ENCODE measurements around the gene ACTG2. TPM values are rescaled to one million over a fixed set of nuclear protein-coding genes. Genes with fewer than 3 reads are reported as not detected.

Gene ACTG2
- total and polyA plus RNA-seq, 10 of the 15 experiments (the other 5 are each of a cell fraction or from before 2014, with no cell fraction given) = 0.06 to 0.97 (median 0.12) TPM; not detected in 7

- H2AFZ ChIP-seq (ENCODE audit: control insufficient read depth, low read depth, low read length) = no peak overlapping the region
- H4K20me1 ChIP-seq (ENCODE audit: control insufficient read depth, insufficient read depth) = no peaks in the 10 kb centered on the region
- SMC1A ChIA-PET (ENCODE audit: uncharacterized antibody, unreplicated experiment) = no interaction called here
- CTCF ChIA-PET = interaction anchor here (0.6 kb wide), 1 partner anchor 227 kb away, joined by 3 read pairs; no protein-coding TSS in a partner anchor
- DNase-seq (ENCODE audit: low read depth, low spot score) = no peak
- H3K27ac ChIP-seq (ENCODE audit: control insufficient read depth, insufficient read depth) = no peak overlapping the region
- no peaks in the 10 kb centered on the region for H3K27me3 ChIP-seq (replicated peaks in 1 of 2; ENCODE audit: control insufficient read depth in 2 of 2, insufficient read depth in 2 of 2, low read length in 1 of 2)
- TF ChIP-seq ZSCAN29 (IDR thresholded peaks at IDR 0.05) = no peak
- no peak for TF ChIP-seq KAT2A (conservative IDR thresholded peaks at IDR 0.05; ENCODE audit: control insufficient read depth, low read depth, low read length)
- no peak for TF ChIP-seq SUZ12 (IDR thresholded peaks at IDR 0.05; ENCODE audit: unreplicated experiment)
- no peak for TF ChIP-seq E2F8 (IDR thresholded peaks at IDR 0.05; ENCODE audit: low read depth, partially characterized antibody)
- no peak for TF ChIP-seq CHD4 (IDR thresholded peaks at IDR 0.05)
- TF ChIP-seq PBX3 (IDR thresholded peaks at IDR 0.05; ENCODE audit: insufficient replicate concordance, low read depth, low read length) = no peak
- TF ChIP-seq KLF5 (IDR thresholded peaks at IDR 0.05; ENCODE audit: partially characterized antibody) = no peak
- no peak for TF ChIP-seq CUX1 (IDR thresholded peaks at IDR 0.05; ENCODE audit: insufficient replicate concordance, low read depth, low read length)
- no peaks in the 10 kb centered on the region for H3K79me2 ChIP-seq (ENCODE audit: control insufficient read depth, insufficient read depth, low read length)
- WGBS (ENCODE audit: insufficient coverage, insufficient replicate concordance, low lambda C conversion rate, missing lambda C conversion rate) = 99% methylated on average over 9 of the region's 9 CpGs
- no TSS peak for BruUV-seq (replicated peaks)
- POLR2A ChIA-PET = no interaction called here
- no peaks in the 10 kb centered on the region for H3K4me1 ChIP-seq (ENCODE audit: control insufficient read depth, insufficient read depth, low read length)
- in situ Hi-C loops (cut with MboI) = no loop called here
- FAIRE-seq = no peak
- no peaks in the 10 kb centered on the region for H3K9me3 ChIP-seq (replicated peaks; ENCODE audit: control insufficient read depth, insufficient read depth, low read length)
- H3K9ac ChIP-seq (ENCODE audit: control insufficient read depth, insufficient read depth, low read length) = no peak overlapping the region
- no peak for ATAC-seq
- no peak overlapping the region for H3K4me2 ChIP-seq (ENCODE audit: control insufficient read depth, insufficient read depth)
- peaks cover 0 to 12% of the 10 kb centered on the region in 2 experiments; a peak in 3 of 4 replicates for H3K36me3 ChIP-seq (ENCODE audit: control insufficient read depth in 2 of 2, insufficient read depth in 2 of 2, low read length in 1 of 2)
- intact Hi-C loops (cut with micrococcal nuclease; ENCODE audit: unreplicated experiment) = no loop called here
- no peak overlapping the region for H3K4me3 ChIP-seq
- RAD21 ChIA-PET (ENCODE audit: unreplicated experiment) = no interaction called here
Measured at GRCh38 chr2:73868204-73868978, 24.4 kb upstream of the ACTG2 start.
